Endothelial cell of umbilical vein (primary cell): ENCODE measurements around the gene C1QTNF9B. TPM values are rescaled to one million over a fixed set of nuclear protein-coding genes. Genes with fewer than 3 reads are reported as not detected.

Experiments used
- BruUV-seq: library from RNA; stranded (reverse); fragments of 400-500 nt; replicated peaks from 2 replicates; lab custom pipeline; 2021; lab: Mats Ljungman, UMichigan
- CTCF ChIA-PET: fragments of 300-600, 350-600 bp; sonication (Branson Sonifier 250); formaldehyde crosslinking; loops from one replicate; lab custom pipeline; 2021; ENCODE audit warnings: antibody characterized with exemption, inconsistent platforms; lab: Charles Lee
- POLR2A ChIA-PET: fragments of 300-600, 350-600 bp; sonication (Branson Sonifier 250); formaldehyde crosslinking; loops from one replicate; lab custom pipeline; 2021; ENCODE audit warnings: antibody characterized with exemption, inconsistent platforms; lab: Charles Lee
- DNase-seq: peaks from one replicate; pipeline ENCODE4 v3.0.0-alpha.2; 2011; ENCODE audit warnings: low read depth, low spot score
- FAIRE-seq: peaks from 2 replicates; lab custom pipeline; 2011; peaks lifted over from hg19 to GRCh38; lab: Jason Lieb, UNC
- H2AFZ ChIP-seq: 2 replicates; pipeline ENCODE4 v1.6.0; 2012; ENCODE audit warnings: low read depth, low read length, control low read depth, inconsistent platforms
- H3K27ac ChIP-seq: 2 replicates; pipeline ENCODE4 v1.5.1; 2011; ENCODE audit warnings: low read depth, mild to moderate bottlenecking, control low read depth, low read length, moderate library complexity; ENCODE audit not compliant: insufficient read depth
- H3K27me3 ChIP-seq, 2 experiments: 2 replicates each; pipeline versions ENCODE4 v1.6.0 to v1.6.1; 2011; ENCODE audit warnings: low read length in 2 of 2, mixed read lengths in 1 of 2; ENCODE audit not compliant: control insufficient read depth in 2 of 2, insufficient read depth in 2 of 2
- H3K36me3 ChIP-seq, 2 experiments: 2 replicates in 1 of 2; 3 replicates in 1 of 2; pipeline ENCODE4 v1.5.1; 2011; ENCODE audit warnings: low read length in 2 of 2, mild to moderate bottlenecking in 1 of 2, moderate library complexity in 1 of 2; ENCODE audit not compliant: control insufficient read depth in 2 of 2, insufficient read depth in 2 of 2; ENCODE audit errors: extremely low read depth in 1 of 2
- H3K4me1 ChIP-seq: 3 replicates; pipeline ENCODE4 v1.5.1; 2011; ENCODE audit warnings: mild to moderate bottlenecking, low read length; ENCODE audit not compliant: control insufficient read depth, insufficient read depth; ENCODE audit errors: extremely low read depth
- H3K4me2 ChIP-seq: 2 replicates; pipeline ENCODE4 v1.6.1; 2011; ENCODE audit warnings: low read length, control low read depth, mixed read lengths; ENCODE audit not compliant: insufficient read depth
- H3K4me3 ChIP-seq, 3 experiments: fragments of 200-600 bp in 1 of 3; sonication (generic), shearing (Covaris generic) in 1 of 3; replicated peaks in 1 of 3; 2 replicates each; pipeline ENCODE4 v1.5.1; 2011 to 2016; ENCODE audit warnings: control low read depth in 3 of 3, low read length in 3 of 3, mild to moderate bottlenecking in 2 of 3, inconsistent platforms in 1 of 3, low read depth in 1 of 3, moderate library complexity in 1 of 3; ENCODE audit not compliant: insufficient read depth in 1 of 3
- H3K79me2 ChIP-seq: 2 replicates; pipeline ENCODE4 v1.6.0; 2012; ENCODE audit warnings: low read length, inconsistent platforms; ENCODE audit not compliant: control insufficient read depth, insufficient read depth
- H3K9ac ChIP-seq: replicated peaks from 2 replicates; pipeline ENCODE3; 2011; ENCODE audit warnings: low read length, control low read depth; ENCODE audit not compliant: insufficient read depth; ENCODE audit errors: extremely low read depth
- H3K9me1 ChIP-seq: replicated peaks from 3 replicates; pipeline ENCODE4 v1.6.0; 2011; ENCODE audit warnings: mild to moderate bottlenecking, low read length; ENCODE audit not compliant: control insufficient read depth, insufficient read depth; ENCODE audit errors: extremely low read depth
- H3K9me3 ChIP-seq: replicated peaks from 2 replicates; pipeline ENCODE4 v1.5.1; 2012; ENCODE audit warnings: low read length, inconsistent platforms; ENCODE audit not compliant: control insufficient read depth, insufficient read depth
- H4K20me1 ChIP-seq: replicated peaks from 2 replicates; pipeline ENCODE3; 2011; ENCODE audit warnings: mild to moderate bottlenecking, low read length; ENCODE audit not compliant: control insufficient read depth, insufficient read depth; ENCODE audit errors: extremely low read depth
- EZH2 ChIP-seq: IDR thresholded peaks from 2 replicates; pipeline ENCODE4 v1.6.1; 2012; ENCODE audit warnings: borderline replicate concordance, low read depth, mild to moderate bottlenecking, moderate library complexity, low read length, inconsistent platforms; ENCODE audit not compliant: severe bottlenecking
- FOS ChIP-seq: IDR thresholded peaks from 2 replicates; pipeline ENCODE4 v1.6.1; 2011; ENCODE audit warnings: mild to moderate bottlenecking, low read length, moderate library complexity, borderline replicate concordance; ENCODE audit not compliant: insufficient read depth
- GATA2 ChIP-seq: IDR thresholded peaks from 2 replicates; pipeline ENCODE4 v1.7.0; 2011; ENCODE audit warnings: low read depth, mild to moderate bottlenecking, moderate library complexity, mixed read lengths, low read length; ENCODE audit not compliant: insufficient read length, insufficient read depth
- JUN ChIP-seq: IDR thresholded peaks from 2 replicates; pipeline ENCODE4 v1.6.1; 2011; ENCODE audit warnings: borderline replicate concordance, low read depth; ENCODE audit not compliant: insufficient read length, insufficient read depth
- MYC ChIP-seq: IDR thresholded peaks from one replicate; pipeline ENCODE4 v1.6.1; 2011; ENCODE audit warnings: mild to moderate bottlenecking, low read depth, low read length
- POLR2A ChIP-seq: IDR thresholded peaks from 2 replicates; pipeline ENCODE4 v1.6.1; 2012; ENCODE audit warnings: low read depth, mild to moderate bottlenecking, control low read depth, low read length
- POLR2AphosphoS5 ChIP-seq: IDR thresholded peaks from 2 replicates; pipeline ENCODE4 v1.6.1; 2012; ENCODE audit warnings: low read depth, mild to moderate bottlenecking, control low read depth, low read length, moderate library complexity; ENCODE audit not compliant: insufficient read depth
- dilution Hi-C: fragments of 300-500 bp; cut with MboI; formaldehyde crosslinking; loops from one replicate; pipeline ENCODE4 v1.15.0; 2019; ENCODE audit warnings: low sequenced_read_pairs; ENCODE audit not compliant: extremely low pct_ligation_motif_present
- intact Hi-C: fragments of 100-400 bp; cut with micrococcal nuclease; formaldehyde crosslinking; loops from one replicate; pipeline ENCODE4 v1.10.0; 2022
- polyA plus RNA-seq, 4 experiments: library from polyadenylated mRNA; depleted of rRNA in 3 of 4; stranded (reverse) in 3 of 4; unstranded in 1 of 4; fragments of >200 nt; gene quantifications; 2 replicates each; pipeline versions ENCODE4 v1.2.1 to v1.2.3, GENCODE V29; 2011 to 2012; ENCODE audit warnings: missing spikeins in 1 of 4
- total RNA-seq: library from RNA; stranded (reverse); gene quantifications from 2 replicates; pipeline ENCODE4 v1.2.3, GENCODE V29; 2021
- TF ChIP-seq, protein P1 (sequence below), 2 donors: IDR thresholded peaks; 1 replicate in 1 of 2; 2 replicates in 1 of 2; pipeline ENCODE4 v1.5.1; 2011; ENCODE audit warnings: low read length in 2 of 2, mild to moderate bottlenecking in 2 of 2, moderate library complexity in 2 of 2, control low read depth in 1 of 2, inconsistent platforms in 1 of 2, low read depth in 1 of 2; ENCODE audit not compliant: insufficient read depth in 1 of 2; ENCODE audit errors: extremely low read depth in 1 of 2
- TF ChIP-seq, protein P2 (sequence below): IDR thresholded peaks from 2 replicates; pipeline ENCODE4 v1.6.1; 2011; ENCODE audit not compliant: insufficient read depth, insufficient read length

The C1QTNF9B gene
- total and polyA plus RNA-seq, 2 donors (not counting 3 experiments of a cell fraction or from before 2014, with no cell fraction given), result 0.06 TPM; not detected in 1

DNA sequence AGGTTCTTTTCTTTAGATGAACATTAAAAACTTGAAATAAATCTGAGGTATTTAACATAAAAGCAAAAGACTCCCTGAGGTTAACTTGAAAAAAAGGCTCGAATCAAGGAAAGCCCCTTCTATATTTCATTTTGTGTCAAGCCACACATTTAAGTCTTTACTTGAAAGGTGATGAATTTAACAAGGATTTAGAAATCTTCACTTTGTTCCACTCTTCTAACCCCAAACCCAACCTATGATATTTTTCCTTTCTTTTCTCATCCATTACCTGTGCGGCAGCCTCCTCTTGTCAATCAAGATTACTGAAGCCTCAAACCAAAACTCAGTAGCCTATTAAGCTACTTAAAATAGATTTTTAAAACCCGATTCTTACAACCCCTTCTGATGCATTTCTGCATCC is 41.9 kb downstream of the C1QTNF9B start:
- ChIA-PET POLR2A (no interaction called here), CTCF (interaction anchor here (1.0 kb wide), 1 partner anchor 113 kb away, joined by 3 read pairs; no protein-coding TSS in a partner anchor)
- FAIRE-seq, result no peak
- intact Hi-C loops, result no loop called here
- Histone ChIP-seq H3K27me3 (no peaks in the 10 kb centered on the region), H3K36me3 (no peaks in the 10 kb centered on the region), H3K79me2 (no peaks in the 10 kb centered on the region), H3K27ac (no peak overlapping the region), H3K4me1 (peaks cover 16% of the 10 kb centered on the region), H3K9me1 (no peaks in the 10 kb centered on the region), H3K9ac (no peak overlapping the region), H2AFZ (no peak overlapping the region), H3K4me2 (no peak overlapping the region), H4K20me1 (no peaks in the 10 kb centered on the region), H3K9me3 (no peaks in the 10 kb centered on the region), H3K4me3 (no peak overlapping the region)
- no peak for DNase-seq
- BruUV-seq, result no TSS peak
- no peak for TF ChIP-seq POLR2A
- no peak for TF ChIP-seq EZH2
- no peak for TF ChIP-seq MYC
- no peak for TF ChIP-seq FOS
- dilution Hi-C loops, result no loop called here

DNA sequence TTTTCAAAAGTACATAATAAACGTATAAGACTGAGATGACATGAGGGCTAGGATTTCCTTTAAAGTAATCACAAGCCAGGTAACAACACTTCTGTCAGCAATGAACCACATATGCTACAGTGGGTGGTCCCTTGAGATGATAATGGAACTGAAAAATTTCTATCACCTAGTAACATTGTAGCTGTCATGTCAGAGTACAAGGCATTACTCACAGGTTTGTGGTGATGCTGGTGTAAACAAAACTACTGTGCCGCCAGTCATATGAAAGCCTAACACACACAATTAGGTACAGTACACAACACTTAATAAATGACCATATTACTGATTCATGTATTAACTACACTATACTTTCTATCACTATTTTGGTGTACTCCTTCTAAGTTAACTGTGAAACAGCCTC is 45.0 kb downstream of the C1QTNF9B start:
- no peaks in the 10 kb centered on the region for H3K9me1 ChIP-seq
- no peaks in the 10 kb centered on the region for H3K79me2 ChIP-seq
- no peaks in the 10 kb centered on the region for H3K4me1 ChIP-seq
- FAIRE-seq, result no peak
- no peak overlapping the region for H3K27ac ChIP-seq
- no peak overlapping the region for H3K4me2 ChIP-seq
- ChIA-PET POLR2A (no interaction called here), CTCF (no interaction called here)
- H2AFZ ChIP-seq, result no peak overlapping the region
- TF ChIP-seq MYC (no peak), GATA2 (no peak), EZH2 (no peak), POLR2AphosphoS5 (no peak), JUN (no peak), POLR2A (no peak), FOS (no peak)
- TF ChIP-seq, protein P1, sequence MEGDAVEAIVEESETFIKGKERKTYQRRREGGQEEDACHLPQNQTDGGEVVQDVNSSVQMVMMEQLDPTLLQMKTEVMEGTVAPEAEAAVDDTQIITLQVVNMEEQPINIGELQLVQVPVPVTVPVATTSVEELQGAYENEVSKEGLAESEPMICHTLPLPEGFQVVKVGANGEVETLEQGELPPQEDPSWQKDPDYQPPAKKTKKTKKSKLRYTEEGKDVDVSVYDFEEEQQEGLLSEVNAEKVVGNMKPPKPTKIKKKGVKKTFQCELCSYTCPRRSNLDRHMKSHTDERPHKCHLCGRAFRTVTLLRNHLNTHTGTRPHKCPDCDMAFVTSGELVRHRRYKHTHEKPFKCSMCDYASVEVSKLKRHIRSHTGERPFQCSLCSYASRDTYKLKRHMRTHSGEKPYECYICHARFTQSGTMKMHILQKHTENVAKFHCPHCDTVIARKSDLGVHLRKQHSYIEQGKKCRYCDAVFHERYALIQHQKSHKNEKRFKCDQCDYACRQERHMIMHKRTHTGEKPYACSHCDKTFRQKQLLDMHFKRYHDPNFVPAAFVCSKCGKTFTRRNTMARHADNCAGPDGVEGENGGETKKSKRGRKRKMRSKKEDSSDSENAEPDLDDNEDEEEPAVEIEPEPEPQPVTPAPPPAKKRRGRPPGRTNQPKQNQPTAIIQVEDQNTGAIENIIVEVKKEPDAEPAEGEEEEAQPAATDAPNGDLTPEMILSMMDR (IDR thresholded peaks at IDR 0.05; ENCODE audit: extremely low read depth in 1 of 2, insufficient read depth in 1 of 2, low read depth in 1 of 2, low read length in 2 of 2), result no peak
- TF ChIP-seq, protein P2, sequence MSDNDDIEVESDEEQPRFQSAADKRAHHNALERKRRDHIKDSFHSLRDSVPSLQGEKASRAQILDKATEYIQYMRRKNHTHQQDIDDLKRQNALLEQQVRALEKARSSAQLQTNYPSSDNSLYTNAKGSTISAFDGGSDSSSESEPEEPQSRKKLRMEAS, result no peak
- H3K4me3 ChIP-seq, result no peak overlapping the region
- H3K27me3 ChIP-seq, result no peaks in the 10 kb centered on the region
- intact Hi-C loops, result no loop called here
- H4K20me1 ChIP-seq, result no peaks in the 10 kb centered on the region
- no peak for DNase-seq
- no peaks in the 10 kb centered on the region for H3K9me3 ChIP-seq
- H3K36me3 ChIP-seq, result no peaks in the 10 kb centered on the region
- dilution Hi-C loops, result no loop called here
- BruUV-seq, result no TSS peak
- H3K9ac ChIP-seq, result no peak overlapping the region
